Myometrial cell (primary cell): ENCODE measurements around the gene CHRDL2. TPM values are rescaled to one million over a fixed set of nuclear protein-coding genes. Genes with fewer than 3 reads are reported as not detected.

Experiments used
- total RNA-seq: library from RNA; depleted of rRNA; stranded (reverse); fragments of >200 nt; gene quantifications from 2 replicates; pipeline ENCODE4 v1.2.3, GENCODE V29; 2015

CHRDL2 gene, protein sequence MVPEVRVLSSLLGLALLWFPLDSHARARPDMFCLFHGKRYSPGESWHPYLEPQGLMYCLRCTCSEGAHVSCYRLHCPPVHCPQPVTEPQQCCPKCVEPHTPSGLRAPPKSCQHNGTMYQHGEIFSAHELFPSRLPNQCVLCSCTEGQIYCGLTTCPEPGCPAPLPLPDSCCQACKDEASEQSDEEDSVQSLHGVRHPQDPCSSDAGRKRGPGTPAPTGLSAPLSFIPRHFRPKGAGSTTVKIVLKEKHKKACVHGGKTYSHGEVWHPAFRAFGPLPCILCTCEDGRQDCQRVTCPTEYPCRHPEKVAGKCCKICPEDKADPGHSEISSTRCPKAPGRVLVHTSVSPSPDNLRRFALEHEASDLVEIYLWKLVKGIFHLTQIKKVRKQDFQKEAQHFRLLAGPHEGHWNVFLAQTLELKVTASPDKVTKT
- total RNA-seq: not detected in 2 replicates

DNA sequence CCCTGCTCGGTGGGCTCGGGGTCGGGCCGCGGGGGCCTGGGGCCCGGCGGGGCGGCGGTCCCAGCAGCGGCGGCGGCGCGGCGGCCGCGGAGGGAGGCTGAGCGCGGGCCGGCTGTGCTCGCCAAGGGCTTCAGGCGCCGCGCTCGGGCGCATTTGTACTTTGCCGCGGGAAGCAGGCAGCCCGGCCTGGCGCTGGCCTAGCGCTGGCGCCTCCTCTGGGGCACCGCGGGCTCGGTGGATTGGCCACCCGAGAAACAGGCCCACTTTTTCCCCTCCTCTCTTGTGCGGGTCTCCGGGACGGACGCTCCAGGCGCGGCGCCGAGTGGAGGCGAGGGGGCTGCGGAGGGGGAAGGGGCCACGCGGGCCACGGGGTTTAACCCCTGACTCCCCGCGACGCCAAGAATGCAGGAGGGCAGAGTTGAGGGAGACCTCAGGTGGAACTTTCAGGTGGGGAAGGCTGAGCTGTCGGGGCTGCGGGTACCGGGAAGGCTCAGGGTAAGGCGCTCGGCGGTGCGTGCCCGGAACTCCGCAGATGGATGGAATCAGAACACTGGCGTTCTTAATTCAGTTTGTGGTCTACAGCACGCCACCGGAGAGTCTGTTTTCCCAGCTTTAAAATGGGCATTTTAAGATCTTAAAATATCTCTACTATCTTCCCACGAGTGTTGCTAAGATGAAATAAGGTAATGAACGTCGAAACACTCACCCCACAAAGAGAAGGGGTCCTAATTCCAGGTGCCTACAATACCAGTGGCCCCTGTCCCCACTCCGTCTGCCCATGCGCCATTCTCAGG, at the start of gene CHRDL2:
Gene CHRDL2, minus strand, starts transcription at position 126 of the 794 bp plus-strand sequence. CDS start 538 bp downstream, outside the sequence.

DNA sequence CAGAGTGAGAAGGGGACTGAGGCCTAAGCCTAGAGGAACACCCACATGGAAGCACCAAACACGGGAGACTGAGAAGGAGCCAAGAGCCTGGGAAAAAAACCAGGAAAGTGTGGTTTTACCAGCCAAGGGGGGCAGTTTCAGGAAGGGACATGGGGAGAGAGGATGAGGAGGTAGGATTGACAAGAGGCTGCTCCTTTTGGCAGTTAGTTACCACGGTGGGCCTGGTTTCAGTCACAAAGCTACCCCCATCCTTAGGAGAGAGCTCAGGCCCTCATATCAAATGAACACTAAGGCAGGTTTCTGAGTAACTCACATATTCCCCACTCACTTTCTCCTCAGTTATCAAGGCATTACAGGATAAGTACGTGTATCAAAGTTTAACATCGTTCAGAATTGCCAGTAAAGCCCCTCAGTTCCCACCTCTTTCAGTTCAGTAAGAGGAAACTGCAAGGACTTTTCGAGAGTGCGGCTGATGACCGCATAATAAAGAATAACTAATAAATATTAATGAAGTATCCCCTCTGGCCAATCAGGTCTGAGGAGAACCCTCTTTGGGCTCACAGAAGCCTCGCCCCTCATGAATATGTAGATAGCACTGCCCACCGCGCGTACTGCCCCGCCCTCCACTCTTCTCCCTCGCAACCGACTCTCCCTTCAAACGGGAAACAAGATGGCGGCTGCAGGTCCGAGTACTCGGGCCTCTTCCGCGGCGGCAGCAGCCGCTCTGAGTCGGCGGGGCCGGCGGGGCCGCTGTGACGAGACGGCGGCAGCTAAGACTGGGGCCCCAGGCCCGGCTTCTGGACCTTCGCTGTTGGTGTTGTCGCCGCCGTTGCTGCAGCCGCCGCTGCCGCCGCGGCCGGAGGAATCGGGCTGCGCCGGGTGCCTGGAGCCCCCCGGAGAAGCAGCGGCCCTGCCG, 17.2 kb upstream of the CHRDL2 start, which contains the start of gene RNF169:
Gene RNF169, plus strand, starts transcription at position 639 of the 916 bp plus-strand sequence. Its CDS starts 32 bp downstream, at position 671.

Other genes starting within 250 kb of the CHRDL2 start
- gene LIPT2, start 237.7 kb downstream of the CHRDL2 start, total RNA-seq: 0.53 and 2.3 TPM in 2 replicates
- gene POLD3, start 138.8 kb downstream of the CHRDL2 start, total RNA-seq: 9.9 and 10.7 TPM in 2 replicates
- gene RNF169, start 17.4 kb upstream of the CHRDL2 start, total RNA-seq: 6.6 and 13.3 TPM in 2 replicates
- 11.7 and 17.0 TPM in 2 replicates for gene XRRA1, start 217.7 kb upstream of the CHRDL2 start, total RNA-seq
- 24.5 and 36.3 TPM in 2 replicates for gene SPCS2, start 217.8 kb upstream of the CHRDL2 start, total RNA-seq